AG09309 (cell line): ENCODE measurements around the gene KLHL2.
A peak's percentile ranks its signal among the peaks of the same experiment; 100 is the strongest.

Source experiments
- DNase-seq: peaks from one replicate; pipeline ENCODE4 v3.0.0-alpha.2; 2010; ENCODE audit warnings: low read depth
- H3K4me3 ChIP-seq: 2 replicates; pipeline ENCODE4 v1.5.1; 2011; ENCODE audit warnings: mild to moderate bottlenecking, low read depth, low read length, moderate library complexity; ENCODE audit not compliant: control insufficient read depth
- TF ChIP-seq, protein P1 (sequence below): IDR thresholded peaks from 2 replicates; pipeline ENCODE4 v1.5.1; 2011; ENCODE audit warnings: mild to moderate bottlenecking, low read depth, low read length, inconsistent platforms; ENCODE audit not compliant: insufficient read depth, control insufficient read depth; ENCODE audit errors: missing control alignments

Gene KLHL2

DNA sequence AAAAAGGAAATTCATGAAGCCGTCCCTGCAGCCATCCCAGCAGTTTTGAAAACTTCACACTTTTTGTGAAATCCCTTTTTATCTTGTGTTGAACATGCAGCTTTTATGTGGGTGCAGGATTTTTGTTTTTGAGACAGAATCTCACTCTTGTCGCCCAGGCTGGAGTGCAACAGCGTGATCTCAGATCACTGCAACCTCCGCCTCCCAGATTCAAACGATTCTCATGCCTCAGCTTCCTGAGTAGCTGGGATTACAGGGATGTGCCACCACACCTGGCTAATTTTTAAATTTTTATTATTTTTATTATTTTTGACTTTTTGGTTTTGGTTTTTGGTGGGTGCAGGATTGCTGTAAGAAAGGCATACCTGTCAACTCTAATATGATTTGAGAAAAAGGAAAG is 112.1 kb downstream of the KLHL2 start:
- DNase-seq, result no peak
- no peak overlapping the region for H3K4me3 ChIP-seq
- TF ChIP-seq, protein P1, sequence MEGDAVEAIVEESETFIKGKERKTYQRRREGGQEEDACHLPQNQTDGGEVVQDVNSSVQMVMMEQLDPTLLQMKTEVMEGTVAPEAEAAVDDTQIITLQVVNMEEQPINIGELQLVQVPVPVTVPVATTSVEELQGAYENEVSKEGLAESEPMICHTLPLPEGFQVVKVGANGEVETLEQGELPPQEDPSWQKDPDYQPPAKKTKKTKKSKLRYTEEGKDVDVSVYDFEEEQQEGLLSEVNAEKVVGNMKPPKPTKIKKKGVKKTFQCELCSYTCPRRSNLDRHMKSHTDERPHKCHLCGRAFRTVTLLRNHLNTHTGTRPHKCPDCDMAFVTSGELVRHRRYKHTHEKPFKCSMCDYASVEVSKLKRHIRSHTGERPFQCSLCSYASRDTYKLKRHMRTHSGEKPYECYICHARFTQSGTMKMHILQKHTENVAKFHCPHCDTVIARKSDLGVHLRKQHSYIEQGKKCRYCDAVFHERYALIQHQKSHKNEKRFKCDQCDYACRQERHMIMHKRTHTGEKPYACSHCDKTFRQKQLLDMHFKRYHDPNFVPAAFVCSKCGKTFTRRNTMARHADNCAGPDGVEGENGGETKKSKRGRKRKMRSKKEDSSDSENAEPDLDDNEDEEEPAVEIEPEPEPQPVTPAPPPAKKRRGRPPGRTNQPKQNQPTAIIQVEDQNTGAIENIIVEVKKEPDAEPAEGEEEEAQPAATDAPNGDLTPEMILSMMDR, result no peak

DNA sequence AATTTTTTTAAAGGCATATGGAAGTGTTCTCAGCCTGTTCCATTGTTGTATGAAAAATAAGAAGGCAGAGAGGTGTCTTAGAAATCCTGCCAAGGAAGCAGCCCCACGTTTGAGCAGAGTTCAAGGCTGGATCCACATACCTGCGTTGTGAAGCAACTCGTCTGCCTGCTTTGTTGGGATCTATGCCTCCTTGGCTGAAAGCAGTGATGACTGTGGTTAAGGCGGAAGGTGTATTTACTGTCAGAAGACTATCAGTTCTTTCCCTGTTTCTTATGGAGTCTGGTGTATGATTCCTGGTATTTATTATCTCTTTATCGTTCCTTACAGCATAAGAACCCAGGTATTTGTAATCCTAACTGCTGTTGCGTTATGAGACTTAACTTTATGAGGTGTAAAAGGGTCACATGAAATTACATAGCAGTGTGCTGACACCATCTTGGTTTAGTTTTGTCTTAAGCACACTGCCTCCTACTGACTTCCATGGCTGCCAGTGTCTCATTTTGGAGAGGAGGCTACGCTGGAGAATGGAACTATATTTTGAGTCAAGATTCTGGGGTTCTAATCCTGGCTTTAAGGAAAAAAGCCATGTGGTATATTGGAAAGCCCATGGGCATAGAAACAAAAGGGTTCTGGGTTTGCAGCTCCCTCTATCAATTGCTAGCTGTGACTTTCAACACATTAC is 117.0 kb downstream of the KLHL2 start:
- H3K4me3 ChIP-seq, result no peak overlapping the region
- DNase-seq, result no peak
- TF ChIP-seq, protein P1, result no peak

DNA sequence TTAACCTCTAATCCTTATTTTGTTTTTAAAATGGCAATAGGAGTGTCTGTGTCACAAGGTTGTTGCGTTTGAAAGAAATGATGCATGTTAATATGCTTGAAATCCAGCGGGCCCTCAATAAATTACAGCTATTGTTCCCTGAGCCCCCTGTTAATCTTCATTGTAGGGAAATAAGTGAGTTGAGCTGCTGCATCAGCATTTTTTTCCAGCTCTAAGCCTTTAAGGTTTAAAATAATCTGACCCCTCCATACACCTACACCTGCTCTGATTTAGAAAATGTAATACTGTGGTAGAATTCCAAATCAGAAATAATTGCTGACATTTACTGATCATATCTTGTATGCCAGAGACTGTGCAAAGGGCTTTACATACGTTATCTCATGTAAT is 117.5 kb downstream of the KLHL2 start:
- DNase-seq, result no peak
- no peak overlapping the region for H3K4me3 ChIP-seq
- TF ChIP-seq, protein P1, result no peak

DNA sequence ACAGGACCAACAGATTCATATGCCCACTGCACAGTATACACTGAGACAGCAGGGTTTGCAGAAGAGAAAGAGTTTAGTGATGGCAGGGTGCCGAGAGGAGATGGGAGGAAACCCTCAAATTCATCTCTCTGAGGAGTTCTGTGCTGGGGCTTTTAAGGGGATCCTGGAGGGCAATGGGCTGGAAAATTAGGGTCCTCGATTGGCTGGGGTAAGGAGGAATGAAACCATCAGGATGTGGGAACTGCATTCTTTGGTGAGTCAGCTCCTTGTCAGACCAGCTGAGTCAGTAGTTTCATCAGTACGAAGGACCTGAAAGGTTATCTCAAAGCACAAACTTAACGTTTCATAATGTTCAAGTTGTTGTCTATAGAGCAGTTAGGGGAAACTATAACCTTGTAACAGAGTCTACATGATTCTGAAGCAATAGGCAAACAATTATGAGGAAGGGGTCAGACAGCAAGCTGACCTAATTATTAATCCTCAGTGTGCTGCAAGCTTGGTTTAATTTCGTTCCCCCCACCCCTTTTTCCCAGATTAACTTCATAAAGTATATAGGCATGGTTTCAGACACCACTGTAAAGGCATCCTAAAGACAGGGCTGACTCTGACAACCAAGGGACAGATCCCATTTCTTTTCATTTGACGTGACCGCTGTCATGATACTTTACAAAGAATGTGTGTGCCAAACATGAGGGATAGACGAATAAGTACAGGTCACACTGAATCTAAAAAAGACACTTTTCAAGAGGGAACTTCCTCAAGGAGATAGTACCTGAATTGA is 118.6 kb downstream of the KLHL2 start:
- no peak for DNase-seq
- TF ChIP-seq, protein P1, result no peak
- H3K4me3 ChIP-seq, result no peak overlapping the region

DNA sequence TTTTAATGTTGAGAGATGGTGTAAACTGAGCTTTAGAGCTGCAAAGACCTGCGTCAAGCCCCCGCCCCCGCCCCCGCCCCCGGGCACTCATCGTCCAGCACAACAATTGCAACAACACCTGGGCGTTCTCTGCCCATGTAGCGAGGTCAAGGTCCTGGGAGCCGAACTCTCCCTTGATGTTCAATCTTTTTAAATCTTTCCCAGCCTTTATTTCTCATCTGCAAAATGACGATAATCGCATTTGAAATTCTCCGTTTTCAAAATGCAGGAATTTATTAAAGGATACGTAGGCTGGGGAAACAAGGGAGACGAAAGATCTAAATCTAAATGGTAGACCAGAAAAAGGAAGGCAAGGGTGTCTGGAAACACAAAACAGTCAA is 119.5 kb downstream of the KLHL2 start:
- TF ChIP-seq, protein P1, result no peak
- peak overlapping the region; percentile 49 for H3K4me3 ChIP-seq
- no peak for DNase-seq

DNA sequence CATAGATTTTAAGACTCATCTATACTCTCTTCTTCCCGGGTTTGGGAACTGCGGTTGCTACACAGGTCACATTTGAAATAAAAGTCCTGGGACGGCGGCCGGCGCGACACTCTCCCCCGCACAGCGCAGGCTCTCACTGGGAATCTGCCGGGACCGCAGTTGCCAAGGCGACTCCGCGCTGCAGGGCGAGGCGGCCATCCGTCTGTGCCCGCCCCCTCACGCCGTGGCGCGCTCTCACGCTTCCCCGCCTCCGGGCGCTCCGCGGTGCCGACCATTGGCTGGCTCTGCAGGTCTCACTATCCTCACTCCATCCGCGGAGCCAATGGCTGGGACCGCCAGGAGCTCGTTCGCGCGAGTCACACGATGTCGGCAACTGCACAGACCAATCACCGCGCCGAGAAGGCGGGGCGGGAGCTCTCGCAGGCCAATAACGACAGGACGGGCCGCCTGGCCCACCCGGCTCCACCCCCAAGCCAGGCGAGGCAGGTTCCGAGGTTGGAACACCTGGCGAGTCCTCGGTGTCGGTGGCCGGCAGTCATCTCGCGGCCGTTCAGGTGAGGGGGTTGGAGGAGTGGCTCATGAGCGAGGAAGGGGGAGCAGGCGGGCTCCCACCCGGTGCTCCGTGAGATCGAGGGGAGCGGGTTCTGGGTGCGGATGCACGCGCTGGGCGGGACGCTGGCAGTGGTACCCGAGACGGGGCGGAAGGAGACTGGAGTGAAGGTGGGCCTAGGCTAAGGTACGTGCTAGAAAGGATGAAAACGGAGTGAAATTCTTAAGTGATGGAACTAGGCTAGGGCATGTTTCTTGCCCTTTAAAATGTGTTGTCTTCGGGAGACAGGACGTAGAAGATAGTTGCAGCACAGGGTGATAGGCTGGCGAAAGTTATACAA is 120.1 kb downstream of the KLHL2 start, which contains the start of gene MSMO1:
Gene MSMO1, plus strand, starts transcription at position 459 of the 890 bp plus-strand sequence. CDS start 5,702 bp downstream, outside the sequence.
- peak; percentile 93 for DNase-seq
- TF ChIP-seq, protein P1, result no peak
- H3K4me3 ChIP-seq, result peak within 1 kb of the TSS; percentile 100
